ENCODE results near the gene S1PR1.

Gene S1PR1

GRCh38 chr1:101262060-101262459 is 25.2 kb downstream of the S1PR1 start:
- TF ChIP-seq FOXP2 (optimal IDR thresholded peaks at IDR 0.05; ENCODE audit: borderline replicate concordance, extremely low read depth, extremely low read length, insufficient read depth): no peak
- no peak for TF ChIP-seq SIN3A (IDR thresholded peaks at IDR 0.05; ENCODE audit: borderline replicate concordance, insufficient read depth, low read length)
- TF ChIP-seq REST (IDR thresholded peaks at IDR 0.05; ENCODE audit: insufficient read depth in 1 of 2, low read depth in 2 of 2, low read length in 2 of 2): no peak
- no peak for TF ChIP-seq TAF1 (IDR thresholded peaks at IDR 0.05; ENCODE audit: borderline replicate concordance, insufficient read depth, low read length)
- no peak for TF ChIP-seq POLR2AphosphoS5 (IDR thresholded peaks at IDR 0.05; ENCODE audit: low read depth, low read length)

GRCh38 chr1:101262630-101263348 is 26.0 kb downstream of the S1PR1 start:
- no peak for TF ChIP-seq TAF1 (IDR thresholded peaks at IDR 0.05; ENCODE audit: borderline replicate concordance, insufficient read depth, low read length)
- TF ChIP-seq FOXP2 (optimal IDR thresholded peaks at IDR 0.05; ENCODE audit: borderline replicate concordance, extremely low read depth, extremely low read length, insufficient read depth): no peak
- no peak for TF ChIP-seq SIN3A (IDR thresholded peaks at IDR 0.05; ENCODE audit: borderline replicate concordance, insufficient read depth, low read length)
- no peak for TF ChIP-seq REST (IDR thresholded peaks at IDR 0.05; ENCODE audit: insufficient read depth in 1 of 2, low read depth in 2 of 2, low read length in 2 of 2)
- TF ChIP-seq POLR2AphosphoS5 (IDR thresholded peaks at IDR 0.05; ENCODE audit: low read depth, low read length): no peak

- no peak for TF ChIP-seq TAF1 (IDR thresholded peaks at IDR 0.05; ENCODE audit: borderline replicate concordance, insufficient read depth, low read length)
- TF ChIP-seq POLR2AphosphoS5 (IDR thresholded peaks at IDR 0.05; ENCODE audit: low read depth, low read length): no peak
- TF ChIP-seq FOXP2 (optimal IDR thresholded peaks at IDR 0.05; ENCODE audit: borderline replicate concordance, extremely low read depth, extremely low read length, insufficient read depth): no peak
- no peak for TF ChIP-seq SIN3A (IDR thresholded peaks at IDR 0.05; ENCODE audit: borderline replicate concordance, insufficient read depth, low read length)
- no peak for TF ChIP-seq REST (IDR thresholded peaks at IDR 0.05; ENCODE audit: insufficient read depth in 1 of 2, low read depth in 2 of 2, low read length in 2 of 2)
These were observed 27.9 kb downstream of the S1PR1 start for GRCh38 chr1:101264697-101265096.

- no peak for TF ChIP-seq POLR2AphosphoS5 (IDR thresholded peaks at IDR 0.05; ENCODE audit: low read depth, low read length)
- no peak for TF ChIP-seq SIN3A (IDR thresholded peaks at IDR 0.05; ENCODE audit: borderline replicate concordance, insufficient read depth, low read length)
- no peak for TF ChIP-seq REST (IDR thresholded peaks at IDR 0.05; ENCODE audit: insufficient read depth in 1 of 2, low read depth in 2 of 2, low read length in 2 of 2)
- TF ChIP-seq TAF1 (IDR thresholded peaks at IDR 0.05; ENCODE audit: borderline replicate concordance, insufficient read depth, low read length): no peak
- TF ChIP-seq FOXP2 (optimal IDR thresholded peaks at IDR 0.05; ENCODE audit: borderline replicate concordance, extremely low read depth, extremely low read length, insufficient read depth): no peak
These were observed 28.9 kb downstream of the S1PR1 start for GRCh38 chr1:101265684-101266083.
